Esophagus squamous epithelium (tissue), 5 donors: Measurements from ENCODE around the gene GANAB. TPM values are rescaled to one million over a fixed set of nuclear protein-coding genes. Genes with fewer than 3 reads are reported as not detected.
A peak's percentile ranks its signal among the peaks of the same experiment; 100 is the strongest.

ENCODE experiments used
- DNase-seq: peaks from one replicate; lab custom pipeline; 2025; lab: John Stamatoyannopoulos, UW
- H3K27ac ChIP-seq, 4 donors: fragments of 200-600 bp; sonication (generic); one replicate each; pipeline ENCODE4 v1.5.1; 2016 to 2019; ENCODE audit warnings: mild to moderate bottlenecking in 1 of 4
- H3K27me3 ChIP-seq, 4 donors: fragments of 200-600 bp; sonication (generic); 1 replicate in 3 of 4; 2 replicates in 1 of 4; pipeline versions ENCODE4 v1.5.1 to v1.6.0; 2017 to 2021; ENCODE audit warnings: antibody characterized with exemption in 1 of 4
- H3K36me3 ChIP-seq, 3 donors: fragments of 200-600 bp; sonication (generic); one replicate each; pipeline ENCODE4 v1.5.1; 2016 to 2019
- H3K4me1 ChIP-seq, 3 donors: fragments of 200-600 bp; sonication (generic); one replicate each; pipeline ENCODE4 v1.5.1; 2017 to 2019
- H3K4me3 ChIP-seq, 4 donors: fragments of 200-600 bp; sonication (generic); 1 replicate in 3 of 4; 2 replicates in 1 of 4; pipeline ENCODE4 v1.5.1; 2016 to 2019; ENCODE audit warnings: mild to moderate bottlenecking in 2 of 4, moderate library complexity in 1 of 4
- H3K9me3 ChIP-seq, 3 donors: fragments of 200-600 bp; sonication (generic); one replicate each; pipeline ENCODE4 v1.5.1; 2016 to 2019
- CTCF ChIP-seq, 6 experiments: fragments of 450-650 bp in 4 of 6; fragments of 200-600 bp in 2 of 6; sonication (generic) in 2 of 6; IDR thresholded peaks; one replicate each; pipeline ENCODE4 v1.5.1; 2016 to 2019; ENCODE audit warnings: antibody characterized with exemption in 6 of 6, mild to moderate bottlenecking in 4 of 6, moderate library complexity in 4 of 6
- POLR2A ChIP-seq, 4 donors: fragments of 450-650 bp; IDR thresholded peaks; one replicate each; pipeline ENCODE4 v1.6.1; 2017; ENCODE audit warnings: antibody characterized with exemption in 4 of 4, mild to moderate bottlenecking in 4 of 4, moderate library complexity in 3 of 4
- whole genome bisulfite sequencing, 2 donors: methylation state at CpG; one replicate each; pipeline ENCODE4 v1.1.5; 2018; 5-methylcytosine and 5-hydroxymethylcytosine counted together
- intact Hi-C: fragments of 100-400 bp; cut with DNase I; formaldehyde crosslinking; loops from one replicate; pipeline ENCODE4 v1.15.0; 2022
- total RNA-seq, 4 donors: library from RNA; depleted of rRNA; stranded (reverse); fragments of >200 nt; gene quantifications; one replicate each; pipeline ENCODE4 v1.1.0, GENCODE V29; 2016
- donor health status: DM: yes; HTN: yes; CAD: no.

Gene GANAB
- total RNA-seq, 4 donors from 2014 or later = 90.8 to 97.2 (median 95.0) TPM

GRCh38 chr11:62687508-62688396, 41.3 kb upstream of the GANAB start:
- H3K4me3 ChIP-seq = peak overlapping the region in 3 of 4 donors; percentile 26 to 58 (median 36)
- peaks cover 0 to 10% (median 0%) of the 10 kb centered on the region in 4 donors for H3K27me3 ChIP-seq
- no peaks in the 10 kb centered on the region for H3K9me3 ChIP-seq
- H3K27ac ChIP-seq = peak overlapping the region; percentile 19 to 75 (median 62)
- H3K4me1 ChIP-seq = peaks cover 0 to 32% (median 8%) of the 10 kb centered on the region in 3 donors
- H3K36me3 ChIP-seq = peaks cover 8 to 30% (median 9%) of the 10 kb centered on the region in 3 donors
- 89 to 95% methylated on average over 3 to 7 of the region's 74 CpGs for WGBS, 2 donors
- no peak for TF ChIP-seq POLR2A (IDR thresholded peaks at IDR 0.05)
- TF ChIP-seq CTCF (IDR thresholded peaks at IDR 0.05) = no peak
- intact Hi-C loops = no loop called here
- DNase-seq = no peak

- H3K27me3 ChIP-seq = peaks cover 0 to 1% (median 0%) of the 10 kb centered on the region in 4 donors
- H3K9me3 ChIP-seq = no peaks in the 10 kb centered on the region
- TF ChIP-seq CTCF (IDR thresholded peaks at IDR 0.05) (no peak), POLR2A (IDR thresholded peaks at IDR 0.05) (no peak)
- no peak overlapping the region for H3K27ac ChIP-seq
- WGBS, 2 donors = 64 to 91% methylated on average over 5 to 7 of the region's 7 CpGs
- DNase-seq = no peak
- peaks cover 12 to 37% (median 17%) of the 10 kb centered on the region in 3 donors for H3K4me1 ChIP-seq
- no peak overlapping the region for H3K4me3 ChIP-seq
- H3K36me3 ChIP-seq = peaks cover 0 to 5% (median 4%) of the 10 kb centered on the region in 3 donors
- intact Hi-C loops = no loop called here
Measured at GRCh38 chr11:62682518-62682917, 36.1 kb upstream of the GANAB start.

GRCh38 chr11:62680825-62681240, 34.4 kb upstream of the GANAB start:
- TF ChIP-seq CTCF (IDR thresholded peaks at IDR 0.05) (peak; percentile 31 to 75 (median 60)), POLR2A (IDR thresholded peaks at IDR 0.05) (no peak)
- 30 to 31% methylated on average over 4 of the region's 4 CpGs for WGBS, 2 donors
- no peak overlapping the region for H3K4me3 ChIP-seq
- intact Hi-C loops = no loop called here
- DNase-seq = no peak
- H3K9me3 ChIP-seq = no peaks in the 10 kb centered on the region
- H3K36me3 ChIP-seq = peaks cover 0 to 22% (median 9%) of the 10 kb centered on the region in 3 donors
- peak overlapping the region; percentile 14 to 95 (median 68) for H3K27ac ChIP-seq
- H3K4me1 ChIP-seq = peaks cover 12 to 50% (median 24%) of the 10 kb centered on the region in 3 donors
- H3K27me3 ChIP-seq = no peaks in the 10 kb centered on the region

- Histone ChIP-seq H3K36me3 (peaks cover 0 to 40% (median 9%) of the 10 kb centered on the region in 3 donors), H3K4me1 (peaks cover 12 to 63% (median 24%) of the 10 kb centered on the region in 3 donors), H3K4me3 (peak within 1 kb of the TSS; percentile 78 to 100 (median 86)), H3K27ac (peak within 1 kb of the TSS; percentile 91 to 96 (median 94)), H3K27me3 (no peaks in the 10 kb centered on the region), H3K9me3 (no peaks in the 10 kb centered on the region)
- TF ChIP-seq CTCF (IDR thresholded peaks at IDR 0.05) (peak in 1 of 6 experiments; percentile 21), POLR2A (IDR thresholded peaks at IDR 0.05) (peak in 2 of 4 donors; percentile 65 to 71)
- peak; percentile 36 for DNase-seq
- intact Hi-C loops = no loop called here
- 8 to 21% methylated on average over 13 to 42 of the region's 55 CpGs for WGBS, 2 donors
Measured at GRCh38 chr11:62678770-62679696, 32.6 kb upstream of the GANAB start, which contains the start of gene UBXN1. Gene UBXN1 (minus strand): TSS chr11:62679073. CDS start chr11:62678923, 150 bp downstream.
